GM18873 (cell line): ENCODE results near the gene ADGRA3.

Experiments used
- ATAC-seq: cut with Tn5 transposase; IDR thresholded peaks from one replicate; pipeline ENCODE4 v1.9.1; 2021; ENCODE audit warnings: mild to moderate bottlenecking, moderate library complexity, moderate number of reproducible peaks; ENCODE audit not compliant: unreplicated experiment, low FRiP score

The ADGRA3 gene, protein sequence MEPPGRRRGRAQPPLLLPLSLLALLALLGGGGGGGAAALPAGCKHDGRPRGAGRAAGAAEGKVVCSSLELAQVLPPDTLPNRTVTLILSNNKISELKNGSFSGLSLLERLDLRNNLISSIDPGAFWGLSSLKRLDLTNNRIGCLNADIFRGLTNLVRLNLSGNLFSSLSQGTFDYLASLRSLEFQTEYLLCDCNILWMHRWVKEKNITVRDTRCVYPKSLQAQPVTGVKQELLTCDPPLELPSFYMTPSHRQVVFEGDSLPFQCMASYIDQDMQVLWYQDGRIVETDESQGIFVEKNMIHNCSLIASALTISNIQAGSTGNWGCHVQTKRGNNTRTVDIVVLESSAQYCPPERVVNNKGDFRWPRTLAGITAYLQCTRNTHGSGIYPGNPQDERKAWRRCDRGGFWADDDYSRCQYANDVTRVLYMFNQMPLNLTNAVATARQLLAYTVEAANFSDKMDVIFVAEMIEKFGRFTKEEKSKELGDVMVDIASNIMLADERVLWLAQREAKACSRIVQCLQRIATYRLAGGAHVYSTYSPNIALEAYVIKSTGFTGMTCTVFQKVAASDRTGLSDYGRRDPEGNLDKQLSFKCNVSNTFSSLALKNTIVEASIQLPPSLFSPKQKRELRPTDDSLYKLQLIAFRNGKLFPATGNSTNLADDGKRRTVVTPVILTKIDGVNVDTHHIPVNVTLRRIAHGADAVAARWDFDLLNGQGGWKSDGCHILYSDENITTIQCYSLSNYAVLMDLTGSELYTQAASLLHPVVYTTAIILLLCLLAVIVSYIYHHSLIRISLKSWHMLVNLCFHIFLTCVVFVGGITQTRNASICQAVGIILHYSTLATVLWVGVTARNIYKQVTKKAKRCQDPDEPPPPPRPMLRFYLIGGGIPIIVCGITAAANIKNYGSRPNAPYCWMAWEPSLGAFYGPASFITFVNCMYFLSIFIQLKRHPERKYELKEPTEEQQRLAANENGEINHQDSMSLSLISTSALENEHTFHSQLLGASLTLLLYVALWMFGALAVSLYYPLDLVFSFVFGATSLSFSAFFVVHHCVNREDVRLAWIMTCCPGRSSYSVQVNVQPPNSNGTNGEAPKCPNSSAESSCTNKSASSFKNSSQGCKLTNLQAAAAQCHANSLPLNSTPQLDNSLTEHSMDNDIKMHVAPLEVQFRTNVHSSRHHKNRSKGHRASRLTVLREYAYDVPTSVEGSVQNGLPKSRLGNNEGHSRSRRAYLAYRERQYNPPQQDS (N-terminal part only)

DNA sequence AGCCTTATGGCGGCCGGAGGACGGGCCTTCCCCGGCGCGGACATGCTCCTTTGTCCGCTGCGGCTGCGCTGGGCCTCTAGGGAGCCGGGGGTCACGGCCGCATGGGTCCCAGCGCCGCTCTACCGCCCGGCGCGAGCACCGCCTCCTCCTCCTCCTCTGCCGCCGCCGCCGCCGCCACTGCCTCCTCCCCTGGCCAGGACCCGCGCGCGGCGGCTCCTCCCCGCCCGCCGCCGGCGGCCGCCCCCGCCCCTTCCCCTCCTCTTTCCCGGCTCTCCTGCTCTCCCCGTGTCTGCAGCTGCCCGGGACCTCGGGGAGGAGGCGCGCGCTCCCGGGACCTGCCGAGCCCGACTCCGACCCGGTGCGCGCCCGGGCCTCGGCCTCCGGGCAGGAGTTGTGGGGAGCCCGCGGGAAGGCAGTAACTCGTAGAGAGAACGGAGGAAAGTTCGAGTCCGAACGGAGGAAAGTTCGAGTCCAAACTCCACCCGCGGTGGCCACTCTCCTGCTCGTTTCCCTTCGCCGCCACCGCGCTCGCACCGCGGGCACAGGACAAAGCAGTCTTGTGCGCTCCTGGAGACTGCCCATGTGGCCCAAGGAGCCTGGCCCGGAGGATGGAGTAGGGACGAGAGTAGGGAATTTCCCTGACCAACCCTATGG, at the start of gene ADGRA3:
TSS of gene ADGRA3 (minus strand) at position 179 of the 654 bp plus-strand sequence. CDS start 282 bp downstream, outside the sequence.
- no peak for ATAC-seq

DNA sequence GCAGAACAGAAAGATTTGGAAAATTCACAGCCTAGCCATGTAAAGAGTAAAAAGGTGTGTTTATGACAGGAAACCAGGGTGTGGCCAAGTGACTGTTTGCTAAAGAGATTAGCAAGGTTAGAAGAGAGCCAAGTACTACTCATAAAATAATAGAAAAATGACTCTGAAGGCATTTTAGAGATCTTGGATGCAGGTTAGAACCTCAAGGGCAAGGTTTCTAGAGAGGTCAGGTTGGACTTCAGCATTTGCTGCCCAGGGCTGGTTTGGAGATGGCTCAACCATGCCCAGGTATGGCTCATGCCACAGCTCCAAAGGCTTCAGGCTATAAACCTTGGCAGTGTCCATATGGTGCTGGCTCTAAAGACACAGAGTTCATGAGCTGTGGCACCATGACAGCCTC, 40.6 kb upstream of the ADGRA3 start:
- no peak for ATAC-seq

DNA sequence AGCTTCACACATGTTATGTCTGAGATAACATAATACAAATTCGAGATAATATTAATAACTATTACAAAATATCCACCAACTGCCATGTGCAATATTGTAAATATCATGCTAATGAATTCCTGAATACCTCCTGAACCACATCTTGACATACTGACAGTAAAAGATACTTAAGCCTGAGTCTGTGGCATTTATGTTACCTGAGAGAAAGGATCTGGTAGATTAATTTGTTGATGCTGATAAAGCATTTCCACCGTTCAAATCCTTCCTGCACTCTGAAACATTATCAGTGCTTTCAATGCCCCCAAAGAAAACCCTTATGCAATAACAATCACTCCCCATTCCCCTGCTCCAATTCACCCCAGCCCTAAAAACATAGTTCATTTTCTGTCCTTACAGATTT, 38.8 kb upstream of the ADGRA3 start:
- ATAC-seq, result no peak

DNA sequence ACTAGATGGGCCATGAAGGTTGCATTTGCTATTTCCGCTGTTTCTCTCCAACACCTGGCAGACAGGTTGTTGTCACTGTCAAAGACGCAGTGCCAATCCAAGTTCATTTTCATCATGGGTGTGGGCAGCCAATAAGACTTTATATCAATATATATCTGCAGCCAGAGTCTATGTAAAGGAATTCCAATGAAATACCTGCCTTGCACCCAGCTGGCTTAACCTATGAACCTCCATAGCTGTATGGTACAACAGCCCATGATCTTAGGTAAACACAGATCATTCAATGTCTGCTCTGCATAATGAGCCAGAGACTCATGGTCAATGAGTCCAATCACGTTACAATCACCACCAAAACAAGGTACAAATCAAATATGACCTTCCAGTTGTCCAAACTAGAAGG, 37.7 kb upstream of the ADGRA3 start:
- ATAC-seq, result no peak

DNA sequence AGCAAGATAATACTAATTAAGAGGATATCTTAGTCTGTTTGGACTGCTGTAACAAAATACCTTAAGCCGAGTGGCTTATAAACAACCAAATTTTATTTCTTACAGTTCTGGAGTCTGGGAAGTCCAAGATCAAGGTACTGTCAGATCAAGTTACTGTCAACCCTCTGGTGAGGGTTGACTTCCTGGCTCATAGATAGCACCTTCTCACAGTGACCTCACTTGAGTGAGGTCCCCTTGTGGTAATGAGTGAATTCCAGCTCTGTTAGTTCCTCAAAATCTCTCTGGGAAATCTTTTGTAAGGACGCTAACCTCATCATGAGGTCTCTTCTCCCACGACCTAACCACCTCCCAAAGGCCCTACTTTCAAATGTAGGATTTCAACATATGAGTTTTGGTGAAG, 36.9 kb upstream of the ADGRA3 start:
- ATAC-seq, result no peak

DNA sequence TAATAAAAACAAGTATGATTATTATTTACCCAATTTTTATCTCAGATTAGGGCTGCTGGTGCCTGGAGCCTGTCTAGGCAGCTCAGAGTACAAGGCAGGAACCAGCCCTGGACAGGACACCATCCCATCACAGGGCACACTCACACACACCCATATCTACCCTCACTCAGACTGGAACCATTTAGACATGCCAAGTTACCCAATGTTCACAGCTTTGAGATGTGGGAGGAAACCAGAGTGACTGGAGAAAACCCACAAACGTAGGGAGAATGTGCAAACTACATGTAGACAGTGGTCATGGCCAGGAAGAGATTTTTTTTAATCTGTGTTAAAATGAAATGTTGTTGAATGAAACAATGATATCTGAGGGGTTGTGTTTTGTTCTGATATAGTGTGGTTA, 35.7 kb upstream of the ADGRA3 start:
- ATAC-seq, result no peak

DNA sequence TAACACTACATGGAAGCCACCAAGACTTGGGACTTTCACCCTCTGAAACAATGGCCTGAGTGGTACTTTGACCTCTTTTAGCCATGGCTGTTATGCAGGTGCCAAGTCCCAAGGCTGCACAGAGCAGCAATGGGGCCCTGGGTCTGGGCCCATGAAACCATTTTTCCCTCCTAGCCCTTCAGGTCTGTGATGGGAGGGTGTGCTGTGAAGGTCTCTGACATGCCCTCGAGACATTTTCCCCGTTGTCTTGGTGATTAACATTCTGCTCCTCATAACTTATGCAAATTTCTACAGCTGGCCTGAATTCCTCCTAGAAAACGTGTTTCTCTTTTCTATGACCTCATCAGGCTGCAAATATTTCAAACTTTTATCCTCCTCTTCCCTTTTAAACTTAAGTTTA, 30.4 kb upstream of the ADGRA3 start:
- ATAC-seq, result no peak

DNA sequence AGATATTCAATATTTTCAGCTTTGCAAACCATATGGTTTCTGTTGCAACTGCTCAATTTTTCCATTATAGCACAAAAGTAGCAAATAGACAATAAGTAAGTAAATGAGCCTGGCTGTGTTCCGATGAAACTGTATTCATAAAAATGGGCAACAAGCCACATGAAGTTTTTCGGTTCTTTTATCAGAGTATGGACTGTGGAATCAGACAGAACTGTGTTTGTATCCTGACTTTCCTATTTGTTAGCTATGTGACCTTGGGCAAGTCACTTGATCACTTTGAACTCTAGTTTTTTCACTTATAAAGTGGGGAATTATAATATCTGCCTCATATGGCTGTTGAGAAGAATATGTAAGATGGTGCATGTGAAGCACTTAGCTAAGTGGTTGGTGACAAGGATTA, 23.4 kb upstream of the ADGRA3 start:
- no peak for ATAC-seq

DNA sequence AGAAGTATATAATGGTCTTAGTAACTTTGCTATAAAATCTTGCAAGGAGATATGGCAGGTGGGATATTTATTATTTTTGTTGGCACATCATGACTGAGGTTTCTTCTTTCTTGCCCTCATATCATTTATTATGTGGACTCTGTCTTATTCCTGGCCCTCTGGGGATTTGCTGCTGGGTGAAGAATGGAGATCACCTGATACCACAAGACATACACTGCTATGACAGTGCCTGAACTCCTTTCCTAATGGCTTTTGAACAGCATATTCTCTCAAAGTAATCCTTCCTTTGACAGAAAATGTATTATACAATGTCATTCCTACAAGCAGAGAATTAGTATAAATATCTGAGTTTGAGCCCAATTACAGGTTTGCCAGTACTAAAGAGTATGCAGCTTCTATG, 22.0 kb upstream of the ADGRA3 start:
- no peak for ATAC-seq

DNA sequence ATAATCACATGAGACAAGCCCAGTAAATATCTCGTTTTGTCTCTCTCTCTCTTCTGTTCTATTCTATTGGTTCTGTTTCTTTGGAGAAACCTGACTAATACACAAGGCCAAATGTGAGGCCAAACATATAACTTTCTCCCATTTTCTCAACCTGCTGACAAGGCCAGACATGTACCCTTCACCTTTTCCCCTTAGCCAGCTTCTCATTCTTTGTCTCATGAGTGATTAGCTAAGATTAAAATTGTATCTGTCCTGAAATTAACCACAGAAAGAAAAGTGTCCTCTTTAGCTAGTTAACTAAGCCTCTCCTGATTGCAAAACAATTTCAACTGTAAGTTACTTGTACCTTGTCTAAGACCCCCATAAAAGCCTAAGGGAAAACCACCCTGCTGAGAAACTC, 18.5 kb upstream of the ADGRA3 start:
- ATAC-seq, result no peak

DNA sequence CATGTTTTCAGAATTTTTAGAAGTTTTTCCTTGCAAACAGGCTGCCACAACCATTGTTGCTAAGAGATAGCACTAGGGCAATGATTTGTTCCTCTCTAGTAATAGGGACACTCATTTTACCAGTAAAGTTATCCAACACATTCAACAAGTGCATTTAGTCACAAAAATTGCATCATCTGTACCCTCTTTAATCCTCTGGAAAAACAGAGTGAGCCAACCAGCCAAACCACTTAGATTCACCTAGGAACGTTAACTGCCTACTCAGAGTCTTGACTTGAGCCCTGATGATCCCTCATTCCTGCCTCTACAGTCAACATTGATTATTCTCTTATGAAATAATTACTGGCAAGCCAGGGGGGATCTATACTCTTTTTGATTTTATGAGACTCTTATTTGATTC, 17.0 kb upstream of the ADGRA3 start:
- ATAC-seq, result no peak

DNA sequence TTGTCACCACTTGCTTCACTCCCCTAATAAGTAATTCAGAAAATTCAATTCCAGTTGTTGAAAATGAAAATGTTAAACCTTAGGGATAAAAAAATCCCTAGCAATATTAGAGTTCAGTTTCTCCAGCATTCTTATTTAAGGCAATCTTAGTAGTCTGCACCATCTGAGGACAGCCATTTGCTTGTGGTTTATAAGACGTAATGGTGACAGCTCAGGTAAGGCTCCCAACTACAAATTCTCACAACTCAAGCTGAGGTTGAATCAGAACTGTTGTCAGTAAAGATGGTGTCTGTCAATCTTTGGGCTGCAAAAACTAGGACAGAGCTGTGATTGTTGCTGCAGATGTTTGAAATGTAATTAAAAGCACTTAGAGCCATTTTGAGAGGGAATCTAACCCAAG, 16.3 kb upstream of the ADGRA3 start:
- no peak for ATAC-seq

DNA sequence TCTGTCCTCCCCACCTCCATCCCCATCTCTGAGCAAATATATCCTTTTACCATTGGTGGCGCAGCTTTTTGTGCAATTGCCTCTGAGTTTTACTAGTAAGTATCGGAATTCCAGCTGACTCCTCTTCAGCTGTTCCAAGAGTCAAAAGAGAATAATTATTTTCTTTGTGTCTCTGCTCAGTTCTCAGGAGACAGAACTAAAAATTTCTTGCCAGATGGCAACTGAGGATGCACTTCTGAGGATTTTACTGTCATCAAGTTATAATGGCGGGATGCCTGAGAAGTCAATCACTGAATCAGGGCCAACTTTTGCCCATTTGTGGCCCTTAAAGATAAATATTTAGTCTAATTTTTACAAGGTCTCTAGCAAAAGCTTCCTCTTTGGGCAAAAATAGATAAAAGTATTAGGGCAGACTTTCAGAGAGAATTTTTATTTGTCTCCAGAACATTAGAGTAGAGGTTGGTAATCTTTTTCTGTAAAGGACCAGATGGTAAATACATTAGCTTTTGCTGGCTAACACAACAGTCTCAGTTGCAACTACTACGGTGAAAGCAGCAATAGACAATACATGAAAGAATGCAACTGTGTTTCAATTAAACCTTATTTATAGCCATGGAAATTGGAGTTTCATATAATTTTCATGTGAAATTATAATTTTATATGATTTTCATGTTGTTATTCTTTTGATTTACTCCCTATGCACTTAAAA, 15.6 kb upstream of the ADGRA3 start:
- no peak for ATAC-seq

DNA sequence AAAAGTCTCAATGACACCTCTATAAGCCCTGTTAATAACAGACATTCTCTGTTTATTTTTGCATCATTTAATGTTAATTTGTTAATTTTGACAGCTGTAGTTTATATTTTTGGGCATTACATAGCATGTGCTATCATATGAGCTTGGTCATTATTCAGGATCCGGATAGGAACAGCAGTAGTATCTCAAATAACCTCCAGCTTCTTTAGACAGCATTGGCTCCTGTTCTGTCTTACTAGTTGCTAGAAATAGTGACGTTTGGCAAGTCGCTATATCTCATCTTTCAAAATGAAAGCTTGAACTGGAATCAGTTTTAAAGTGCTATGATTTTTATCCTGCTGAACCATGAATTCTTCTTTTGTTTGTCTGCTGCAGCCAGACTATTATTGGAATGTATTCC, 9.0 kb upstream of the ADGRA3 start:
- ATAC-seq, result no peak

DNA sequence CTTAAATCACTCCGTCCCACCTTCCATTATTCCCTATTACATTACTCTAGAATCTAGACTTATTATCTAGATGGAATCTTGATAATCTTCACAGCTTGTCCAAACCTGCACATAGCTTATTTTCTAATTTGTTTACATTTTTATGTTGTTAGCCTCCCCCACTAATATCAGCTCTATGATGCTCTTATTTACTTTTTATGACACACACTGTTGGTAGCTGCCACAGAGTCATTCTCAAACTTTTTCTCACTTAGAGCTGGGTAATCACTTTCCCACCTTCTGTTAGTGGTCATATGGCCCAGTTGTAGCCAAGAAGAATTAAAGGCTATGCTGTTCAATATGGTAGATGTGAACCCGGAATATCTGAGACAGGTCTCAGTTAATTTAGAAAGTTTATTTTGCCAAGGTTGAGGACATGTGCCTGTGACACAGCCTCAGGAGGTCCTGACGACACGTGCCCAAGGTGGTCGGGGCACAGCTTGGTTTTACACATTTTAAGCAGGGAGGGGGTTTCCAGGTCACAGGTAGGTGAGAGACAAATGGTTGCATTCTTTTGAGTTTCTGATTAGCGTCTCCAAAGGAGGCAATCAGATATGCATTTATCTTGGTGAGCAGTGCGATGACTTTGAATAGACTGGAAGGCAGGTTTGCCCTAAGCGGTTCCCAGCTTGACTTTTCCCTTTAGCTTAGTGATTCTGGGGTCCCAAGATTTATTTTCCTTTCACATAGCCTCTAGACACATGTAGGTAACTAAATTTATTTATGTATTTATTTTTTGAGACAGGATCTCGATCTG, 7.0 kb upstream of the ADGRA3 start:
- ATAC-seq, result no peak

DNA sequence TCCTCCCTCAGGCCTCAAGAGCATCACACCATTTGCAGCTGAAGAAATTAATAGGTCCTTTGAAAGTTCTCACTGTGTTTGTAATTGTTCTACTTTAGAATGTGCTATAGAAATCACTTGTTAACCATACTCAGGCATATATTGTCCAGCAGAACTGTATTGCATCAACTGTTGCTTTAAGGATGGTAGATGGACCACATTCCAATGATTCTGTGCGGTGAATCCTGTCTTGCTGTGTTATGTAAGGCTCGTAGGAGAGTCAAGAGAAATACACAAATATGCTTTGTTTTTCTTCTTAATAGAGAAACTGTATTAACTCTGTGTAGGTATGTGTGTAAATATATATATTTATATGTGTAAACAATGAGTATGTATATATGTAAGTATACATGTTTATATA, 6.3 kb upstream of the ADGRA3 start:
- ATAC-seq, result no peak

DNA sequence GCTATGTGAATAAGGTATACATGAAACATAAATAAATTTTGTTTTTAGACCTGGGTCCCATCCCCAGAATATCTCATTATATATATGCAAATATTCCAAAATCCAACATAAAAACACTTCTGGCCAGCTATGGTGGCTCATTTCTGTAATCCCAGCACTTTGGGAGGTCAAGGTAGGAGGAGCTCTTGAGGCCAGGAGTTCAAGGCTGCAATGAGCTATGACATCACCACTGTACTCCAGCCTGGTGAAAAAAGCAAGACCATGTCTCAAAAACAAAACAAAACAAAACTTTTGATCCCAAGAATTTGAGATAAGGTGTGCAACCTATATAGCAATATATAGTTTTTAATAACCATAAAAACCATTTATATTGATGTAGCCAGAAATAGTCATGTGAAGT, 5.4 kb upstream of the ADGRA3 start:
- no peak for ATAC-seq

DNA sequence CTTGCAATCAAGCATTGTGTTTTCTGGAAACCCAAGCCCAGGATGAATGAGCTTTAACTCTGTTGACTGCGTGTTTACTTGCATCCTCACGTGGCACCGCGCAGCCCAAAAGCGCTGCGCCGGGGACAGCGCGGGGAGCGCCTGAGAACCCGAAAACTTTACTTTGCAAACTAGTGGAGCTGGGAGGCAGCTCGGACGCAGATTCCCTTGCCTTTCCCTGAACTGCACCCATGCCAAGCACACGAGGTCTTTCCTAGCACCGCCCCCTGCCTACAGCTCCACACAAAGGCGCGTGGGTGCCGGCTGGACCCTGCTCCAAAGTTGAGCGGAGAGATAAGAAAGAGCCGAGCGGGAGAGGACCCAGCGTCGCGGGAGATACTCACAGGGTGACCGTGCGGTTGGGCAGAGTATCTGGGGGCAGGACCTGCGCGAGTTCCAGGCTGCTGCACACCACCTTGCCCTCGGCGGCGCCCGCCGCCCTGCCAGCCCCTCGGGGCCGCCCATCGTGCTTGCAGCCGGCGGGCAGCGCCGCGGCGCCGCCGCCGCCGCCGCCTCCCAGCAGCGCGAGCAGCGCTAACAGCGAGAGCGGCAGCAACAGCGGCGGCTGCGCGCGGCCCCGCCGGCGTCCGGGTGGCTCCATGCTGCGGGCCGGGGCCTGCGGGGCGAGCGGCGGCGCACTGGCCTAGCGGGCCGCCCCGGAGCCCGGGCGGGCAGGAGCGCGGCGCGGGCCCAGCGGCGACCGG, 550 bp downstream of the ADGRA3 start:
- ATAC-seq, result no peak
